ENCODE measurements around the gene LPO.

Gene LPO

GRCh38 chr17:58307468-58308172 is 69.2 kb downstream of the LPO start:
- no peak overlapping the region for H3K9ac ChIP-seq

GRCh38 chr17:58308173-58308984 is 70.0 kb downstream of the LPO start:
- no peak for TF ChIP-seq Cebpa-rat (IDR thresholded peaks at IDR 0.05)
- no peaks in the 10 kb centered on the region for H3K27me3 ChIP-seq
- H3K36me3 ChIP-seq: peaks cover 83% of the 10 kb centered on the region
- H3K9me3 ChIP-seq: no peaks in the 10 kb centered on the region
- H3K4me1 ChIP-seq: peaks cover 20% of the 10 kb centered on the region
- H3K4me2 ChIP-seq: no peak overlapping the region
- no peak overlapping the region for H3K4me3 ChIP-seq
- no peak overlapping the region for H3K9ac ChIP-seq
- H4K20me1 ChIP-seq: no peaks in the 10 kb centered on the region
- no peak overlapping the region; the same call in 1 of the 2 replicates for H3K27ac ChIP-seq

More at GRCh38 chr17:58307468-58308172, 69.2 kb downstream of the LPO start:
- Histone ChIP-seq H3K4me3 (no peak overlapping the region), H3K4me1 (peaks cover 24% of the 10 kb centered on the region), H3K4me2 (no peak overlapping the region), H3K36me3 (peaks cover 88% of the 10 kb centered on the region), H3K9me3 (no peaks in the 10 kb centered on the region), H3K27me3 (no peaks in the 10 kb centered on the region), H3K27ac (no peak overlapping the region), H4K20me1 (no peaks in the 10 kb centered on the region)
- TF ChIP-seq Cebpa-rat (IDR thresholded peaks at IDR 0.05): no peak

DNA sequence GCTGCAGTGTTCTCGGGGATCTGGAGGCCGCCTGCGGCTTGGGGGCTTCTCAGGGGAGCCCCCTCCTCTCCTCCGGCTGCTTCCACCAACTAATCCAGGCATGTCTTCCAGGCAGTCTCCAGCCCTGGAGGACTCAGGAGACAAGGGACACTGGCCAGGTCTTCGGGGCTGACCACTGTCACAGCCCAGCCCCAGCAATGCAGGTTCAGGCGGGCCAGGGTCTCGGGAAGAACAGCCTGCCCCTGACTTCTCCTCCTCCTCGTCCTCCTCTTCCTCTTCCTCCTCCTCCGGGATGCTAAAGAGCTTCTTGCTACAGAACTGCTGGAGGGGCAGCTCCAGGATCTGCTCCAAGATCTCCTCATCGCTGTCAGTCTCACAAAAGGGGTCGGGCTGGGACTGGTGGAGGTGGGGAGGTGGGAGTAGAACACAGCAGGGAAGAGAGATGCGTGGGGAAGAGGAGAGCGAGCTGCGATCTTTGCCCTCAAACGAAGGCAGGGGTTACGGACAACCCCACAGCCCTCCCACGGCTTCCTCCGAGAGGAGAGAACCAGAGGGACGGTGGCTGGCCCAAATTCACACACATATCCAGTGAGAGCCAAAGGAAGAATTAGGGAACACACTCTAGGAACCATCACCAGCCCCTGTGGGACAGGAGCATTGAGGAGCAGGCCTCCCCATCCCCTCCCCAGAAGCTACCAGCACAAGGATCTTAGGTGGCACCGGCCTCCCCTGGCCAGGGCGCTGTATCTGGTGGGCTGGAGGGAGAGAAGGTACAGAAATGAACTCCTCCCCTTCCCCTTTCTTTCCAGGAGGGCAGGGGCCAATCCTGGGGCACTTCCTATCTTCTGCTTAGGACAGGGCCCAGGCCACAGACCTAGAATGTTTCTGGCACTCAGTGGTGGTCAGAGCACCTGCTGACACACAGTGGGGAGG is 70.9 kb downstream of the LPO start:
- H3K27me3 ChIP-seq: no peaks in the 10 kb centered on the region
- TF ChIP-seq Cebpa-rat (IDR thresholded peaks at IDR 0.05): no peak
- no peaks in the 10 kb centered on the region for H4K20me1 ChIP-seq
- H3K4me1 ChIP-seq: peaks cover 20% of the 10 kb centered on the region
- no peak overlapping the region for H3K4me2 ChIP-seq
- H3K36me3 ChIP-seq: peaks cover 80% of the 10 kb centered on the region
- no peak overlapping the region; the same call in 1 of the 2 replicates for H3K9ac ChIP-seq
- no peaks in the 10 kb centered on the region for H3K9me3 ChIP-seq
- H3K27ac ChIP-seq: no peak overlapping the region; the same call in 1 of the 2 replicates
- H3K4me3 ChIP-seq: no peak overlapping the region

DNA sequence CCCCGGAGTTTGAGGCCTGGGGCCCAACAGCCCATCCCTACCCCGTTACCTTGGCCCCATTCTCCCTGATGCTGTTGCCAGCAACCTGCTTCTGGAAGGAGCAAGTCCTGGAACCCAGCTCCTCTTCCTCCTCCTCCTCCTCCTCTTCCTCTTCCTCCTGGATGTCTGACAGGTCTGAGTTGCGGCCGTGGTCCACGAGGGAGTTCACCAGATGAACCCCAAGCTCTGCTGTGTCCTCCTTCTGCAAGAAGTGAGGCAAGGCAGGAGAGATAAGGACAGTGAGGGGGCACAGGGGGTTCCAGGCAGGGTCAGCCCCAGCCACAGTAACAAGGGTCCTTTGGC is 71.5 kb downstream of the LPO start:
- Histone ChIP-seq H3K27ac (no peak overlapping the region), H3K9ac (no peak overlapping the region; the same call in 1 of the 2 replicates), H3K4me1 (peaks cover 20% of the 10 kb centered on the region), H3K36me3 (peaks cover 73% of the 10 kb centered on the region), H3K4me3 (no peak overlapping the region), H3K9me3 (no peaks in the 10 kb centered on the region), H3K4me2 (no peak overlapping the region), H3K27me3 (no peaks in the 10 kb centered on the region), H4K20me1 (no peaks in the 10 kb centered on the region)
- TF ChIP-seq Cebpa-rat (IDR thresholded peaks at IDR 0.05): no peak

- H3K4me2 ChIP-seq: no peak overlapping the region
- H3K4me1 ChIP-seq: peaks cover 25% of the 10 kb centered on the region
- H3K9me3 ChIP-seq: no peaks in the 10 kb centered on the region
- H3K9ac ChIP-seq: no peak overlapping the region
- H3K27me3 ChIP-seq: no peaks in the 10 kb centered on the region
- no peak for TF ChIP-seq Cebpa-rat (IDR thresholded peaks at IDR 0.05)
- H3K36me3 ChIP-seq: peaks cover 73% of the 10 kb centered on the region
- no peaks in the 10 kb centered on the region for H4K20me1 ChIP-seq
- no peak overlapping the region for H3K27ac ChIP-seq
- no peak overlapping the region for H3K4me3 ChIP-seq
Observed at GRCh38 chr17:58310511-58311428, 72.4 kb downstream of the LPO start.

DNA sequence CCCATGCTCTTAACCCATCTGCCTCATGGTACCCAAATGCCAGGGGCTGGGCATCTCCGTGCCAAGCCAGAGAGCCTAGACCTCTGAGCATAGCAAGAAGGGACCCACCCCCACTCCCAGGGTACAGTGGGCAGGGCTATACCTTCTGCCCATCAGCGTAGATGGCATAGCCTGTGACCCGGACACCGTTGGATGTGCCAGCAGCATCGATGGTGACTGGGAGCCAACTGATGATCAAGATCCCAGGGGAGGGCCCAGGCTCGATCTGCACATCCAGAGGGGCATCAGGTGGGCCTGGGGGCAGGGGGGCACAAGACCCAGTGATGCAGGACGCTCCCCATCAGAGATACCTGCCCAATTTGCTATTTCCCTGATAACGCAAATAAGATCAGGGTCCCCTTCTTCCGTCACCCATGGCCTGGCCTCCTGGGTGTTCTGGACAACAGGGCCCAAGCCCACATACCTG is 73.1 kb downstream of the LPO start:
- Histone ChIP-seq H3K4me2 (no peak overlapping the region), H3K27me3 (no peaks in the 10 kb centered on the region)
- TF ChIP-seq Cebpa-rat (IDR thresholded peaks at IDR 0.05): no peak

DNA sequence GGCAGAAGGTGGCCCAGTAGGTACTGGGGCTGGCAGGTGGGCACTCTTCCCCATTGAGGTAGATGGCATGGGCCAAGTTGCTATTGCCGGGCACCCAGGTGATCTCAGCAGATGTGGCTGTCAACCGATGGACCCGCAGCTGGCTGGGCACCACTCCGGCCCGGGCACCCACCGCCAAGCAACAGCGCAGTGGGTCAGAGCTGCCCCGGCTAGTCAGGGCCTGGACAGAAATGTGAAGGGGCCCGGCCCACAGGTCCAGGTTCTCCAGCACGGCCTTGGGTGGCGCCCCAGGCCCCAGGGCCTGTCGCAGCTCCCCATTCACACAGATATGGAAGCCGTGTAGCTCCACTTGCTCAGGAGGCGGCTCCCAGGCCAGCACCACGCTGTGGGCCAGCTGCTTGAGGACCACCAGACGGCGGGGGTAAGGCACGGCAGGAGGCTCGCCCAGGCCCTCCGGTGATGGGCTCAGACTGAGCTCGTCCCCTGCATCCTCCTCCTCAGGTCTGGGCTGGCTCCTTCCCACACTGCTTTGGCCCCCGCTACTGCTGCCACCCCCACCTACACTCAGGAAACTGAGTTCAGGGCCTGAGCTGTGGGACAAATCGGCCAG is 73.7 kb downstream of the LPO start:
- no peaks in the 10 kb centered on the region for H4K20me1 ChIP-seq
- TF ChIP-seq Cebpa-rat (IDR thresholded peaks at IDR 0.05): no peak
- no peaks in the 10 kb centered on the region for H3K27me3 ChIP-seq
- peaks cover 70% of the 10 kb centered on the region for H3K36me3 ChIP-seq
- H3K4me1 ChIP-seq: peaks cover 34% of the 10 kb centered on the region
- H3K9ac ChIP-seq: no peak overlapping the region
- no peak overlapping the region for H3K4me3 ChIP-seq
- no peaks in the 10 kb centered on the region for H3K9me3 ChIP-seq
- H3K27ac ChIP-seq: no peak overlapping the region; the same call in 1 of the 2 replicates
- H3K4me2 ChIP-seq: no peak overlapping the region

More for the DNA sequence above, 73.1 kb downstream of the LPO start:
- H3K36me3 ChIP-seq: peaks cover 73% of the 10 kb centered on the region
- H3K9me3 ChIP-seq: no peaks in the 10 kb centered on the region
- H4K20me1 ChIP-seq: no peaks in the 10 kb centered on the region
- H3K4me1 ChIP-seq: peaks cover 28% of the 10 kb centered on the region
- no peak overlapping the region for H3K4me3 ChIP-seq
- no peak overlapping the region for H3K27ac ChIP-seq
- no peak overlapping the region for H3K9ac ChIP-seq

GRCh38 chr17:58312829-58313228 is 74.4 kb downstream of the LPO start:
- Histone ChIP-seq H3K4me1 (peaks cover 41% of the 10 kb centered on the region), H3K4me3 (no peak overlapping the region), H3K27me3 (no peaks in the 10 kb centered on the region), H3K9me3 (no peaks in the 10 kb centered on the region), H3K27ac (no peak overlapping the region; the same call in 1 of the 2 replicates), H3K36me3 (peaks cover 63% of the 10 kb centered on the region), H3K9ac (no peak overlapping the region), H4K20me1 (no peaks in the 10 kb centered on the region), H3K4me2 (no peak overlapping the region)
- TF ChIP-seq Cebpa-rat (IDR thresholded peaks at IDR 0.05): no peak
